Measurements from ENCODE around the gene PORCN. TPM values are rescaled to one million over a fixed set of nuclear protein-coding genes. Genes with fewer than 3 reads are reported as not detected.

The PORCN gene
- total and polyA plus RNA-seq, 4 experiments from 2014 or later: 10.6 to 15.4 (median 14.5) TPM

DNA sequence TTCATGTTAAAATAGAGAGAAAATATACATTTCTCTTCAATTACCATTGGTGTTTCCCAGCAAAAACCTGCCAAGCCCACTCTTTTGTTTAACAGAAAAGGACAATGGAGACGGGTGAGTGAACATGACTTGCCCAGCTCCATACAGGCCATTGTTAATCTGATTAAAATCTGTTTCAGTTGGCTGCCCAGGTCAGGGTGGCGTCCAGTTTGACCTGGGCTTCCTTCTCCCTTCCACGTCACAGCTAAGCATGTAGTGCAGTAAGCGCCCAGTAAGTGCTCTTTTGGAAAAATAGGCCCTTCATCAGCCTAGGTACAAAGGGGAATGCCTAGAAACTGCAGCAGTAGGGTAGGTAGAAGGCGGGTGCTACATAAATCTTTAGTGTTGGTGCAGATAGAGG lies 1.5 kb upstream of the PORCN start:
- H3K27ac ChIP-seq (ENCODE audit: low read depth, low read length): no peak overlapping the region
- no peaks in the 10 kb centered on the region for H3K36me3 ChIP-seq (ENCODE audit: insufficient read depth, low read length)
- no peak for DNase-seq
- Mint-ChIP-seq H3K4me1 (peaks cover 10 to 23% (median 12%) of the 10 kb centered on the region in 4 donors), H3K36me3 (peaks cover 0 to 8% of the 10 kb centered on the region in 2 donors), H3K27me3 (no peaks in the 10 kb centered on the region), H3K4me3 (peak overlapping the region in 6 of 8 donors; percentile 3 to 31 (median 12)), H3K27ac (peak overlapping the region in 1 of 7 donors; percentile 52), H3K9me3 (peaks cover 0 to 1% (median 0%) of the 10 kb centered on the region in 8 donors)
- no peaks in the 10 kb centered on the region for H3K27me3 ChIP-seq (ENCODE audit: insufficient read depth, low read length)
- no peaks in the 10 kb centered on the region for H3K9me3 ChIP-seq (ENCODE audit: control insufficient read depth in 1 of 2, low read length in 2 of 2)
- H3K4me3 ChIP-seq (ENCODE audit: low read length in 2 of 2): no peak overlapping the region
- ChIA-PET CTCF (ENCODE audit: partially characterized antibody) (no interaction called here), POLR2A (ENCODE audit: partially characterized antibody) (interaction anchor here (3.1 kb wide), 1 partner anchor 14 kb away, joined by 19 read pairs; the partner anchor contains the start of gene EBP)
- peaks cover 16% of the 10 kb centered on the region for H3K4me1 ChIP-seq (ENCODE audit: insufficient read depth, low read length)
- intact Hi-C loops (cut with micrococcal nuclease): no loop called here

DNA sequence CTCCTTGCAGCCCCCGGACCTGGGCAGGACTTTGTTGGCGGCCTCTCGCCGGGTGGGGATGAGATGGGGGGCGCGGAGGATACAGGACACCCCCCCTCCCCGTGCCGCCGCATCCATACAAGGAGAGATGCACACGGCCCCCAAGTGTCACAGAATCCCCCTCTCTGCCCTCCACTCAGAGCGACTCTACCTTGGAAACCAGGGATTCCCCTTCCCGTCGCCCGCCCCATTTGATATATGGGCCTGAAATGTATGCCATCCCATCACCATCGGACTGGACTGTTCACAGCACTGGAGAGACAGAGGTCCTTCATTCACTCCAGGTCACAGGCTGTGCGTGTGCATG lies 426 bp downstream of the PORCN start:
- H3K27ac ChIP-seq (ENCODE audit: low read depth, low read length): peak overlapping the region; percentile 78
- peaks cover 0 to 1% (median 0%) of the 10 kb centered on the region in 8 donors for H3K9me3 Mint-ChIP-seq
- H3K36me3 Mint-ChIP-seq: peaks cover 0 to 12% of the 10 kb centered on the region in 2 donors
- intact Hi-C loops (cut with micrococcal nuclease): no loop called here
- H3K36me3 ChIP-seq (ENCODE audit: insufficient read depth, low read length): no peaks in the 10 kb centered on the region
- no peaks in the 10 kb centered on the region for H3K9me3 ChIP-seq (ENCODE audit: control insufficient read depth in 1 of 2, low read length in 2 of 2)
- H3K4me3 ChIP-seq (ENCODE audit: low read length in 2 of 2): peak overlapping the region; percentile 36 to 64
- no peaks in the 10 kb centered on the region for H3K27me3 Mint-ChIP-seq
- CTCF ChIA-PET (ENCODE audit: partially characterized antibody): interaction anchor here (0.5 kb wide), 1 partner anchor 1364 kb away, joined by 3 read pairs; no protein-coding TSS in a partner anchor
- H3K4me1 Mint-ChIP-seq: peaks cover 10 to 23% (median 12%) of the 10 kb centered on the region in 4 donors
- DNase-seq: peak in 1 of 5 donors; percentile 56
- peak overlapping the region; percentile 82 to 91 (median 88) for H3K4me3 Mint-ChIP-seq
- POLR2A ChIA-PET (ENCODE audit: partially characterized antibody): interaction anchor here (0.7 to 3.1 kb wide), 5 partner anchors 12 to 65 kb away, joined by 3 to 19 read pairs (median 10); partner anchors contain the start of genes EBP, RBM3 and TBC1D25
- H3K27ac Mint-ChIP-seq: peak overlapping the region; percentile 61 to 96 (median 91)
- H3K4me1 ChIP-seq (ENCODE audit: insufficient read depth, low read length): peaks cover 16% of the 10 kb centered on the region
- H3K27me3 ChIP-seq (ENCODE audit: insufficient read depth, low read length): no peaks in the 10 kb centered on the region

DNA sequence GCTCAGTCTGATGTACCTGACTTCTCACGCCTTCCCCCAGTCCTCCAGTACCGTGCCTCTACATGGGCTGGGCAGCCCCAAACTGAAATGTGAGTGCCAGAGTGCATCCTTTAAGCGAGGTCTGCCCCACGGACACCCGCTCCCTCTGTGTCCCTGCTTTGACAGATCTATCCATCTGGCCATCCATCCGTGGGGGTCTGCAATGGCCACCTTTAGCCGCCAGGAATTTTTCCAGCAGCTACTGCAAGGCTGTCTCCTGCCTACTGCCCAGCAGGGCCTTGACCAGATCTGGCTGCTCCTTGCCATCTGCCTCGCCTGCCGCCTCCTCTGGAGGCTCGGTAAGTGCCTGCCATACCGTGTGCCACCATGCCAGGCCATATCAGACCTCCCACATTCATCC lies 827 bp downstream of the PORCN start:
- intact Hi-C loops (cut with micrococcal nuclease): no loop called here
- peaks cover 10 to 23% (median 12%) of the 10 kb centered on the region in 4 donors for H3K4me1 Mint-ChIP-seq
- Histone ChIP-seq H3K4me1 (ENCODE audit: insufficient read depth, low read length) (peaks cover 16% of the 10 kb centered on the region), H3K27me3 (ENCODE audit: insufficient read depth, low read length) (no peaks in the 10 kb centered on the region), H3K27ac (ENCODE audit: low read depth, low read length) (peak overlapping the region; percentile 78), H3K36me3 (ENCODE audit: insufficient read depth, low read length) (no peaks in the 10 kb centered on the region), H3K4me3 (ENCODE audit: low read length in 2 of 2) (peak overlapping the region in 1 of 2 donors; percentile 64), H3K9me3 (ENCODE audit: control insufficient read depth in 1 of 2, low read length in 2 of 2) (no peaks in the 10 kb centered on the region)
- DNase-seq: no peak
- H3K4me3 Mint-ChIP-seq: peak overlapping the region; percentile 82 to 91 (median 88)
- POLR2A ChIA-PET (ENCODE audit: partially characterized antibody): interaction anchor here (0.7 to 3.1 kb wide), 4 partner anchors 11 to 65 kb away, joined by 3 to 19 read pairs (median 6); partner anchors contain the start of genes EBP, RBM3 and TBC1D25
- peaks cover 0 to 13% of the 10 kb centered on the region in 2 donors for H3K36me3 Mint-ChIP-seq
- CTCF ChIA-PET (ENCODE audit: partially characterized antibody): interaction anchor here (0.5 kb wide), 1 partner anchor 1364 kb away, joined by 3 read pairs; no protein-coding TSS in a partner anchor
- peak overlapping the region; percentile 61 to 96 (median 91) for H3K27ac Mint-ChIP-seq
- peaks cover 0 to 1% (median 0%) of the 10 kb centered on the region in 8 donors for H3K9me3 Mint-ChIP-seq
- H3K27me3 Mint-ChIP-seq: no peaks in the 10 kb centered on the region

DNA sequence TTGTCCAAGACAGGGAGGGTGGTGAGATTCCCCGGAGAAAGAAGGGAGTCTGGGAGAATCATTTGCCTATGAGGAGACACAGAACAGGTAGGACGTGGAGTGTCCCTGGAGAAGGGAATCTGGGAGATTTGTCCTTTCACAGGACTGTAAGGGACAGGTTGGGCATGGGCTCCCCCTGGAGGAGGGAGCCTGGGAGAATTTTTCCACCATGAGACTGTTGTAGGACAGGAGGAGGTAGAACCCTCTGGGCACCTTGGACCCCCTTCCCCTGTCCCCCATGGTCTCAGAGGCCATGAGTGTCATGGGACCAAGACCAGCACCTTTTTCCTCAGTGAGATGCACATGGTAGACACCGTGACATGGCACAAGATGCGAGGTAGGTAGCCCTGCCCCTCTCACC lies 2.8 kb downstream of the PORCN start:
- Histone ChIP-seq H3K27me3 (ENCODE audit: insufficient read depth, low read length) (no peaks in the 10 kb centered on the region), H3K9me3 (ENCODE audit: control insufficient read depth in 1 of 2, low read length in 2 of 2) (no peaks in the 10 kb centered on the region), H3K4me1 (ENCODE audit: insufficient read depth, low read length) (peaks cover 16% of the 10 kb centered on the region), H3K4me3 (ENCODE audit: low read length in 2 of 2) (no peak overlapping the region), H3K36me3 (ENCODE audit: insufficient read depth, low read length) (no peaks in the 10 kb centered on the region), H3K27ac (ENCODE audit: low read depth, low read length) (no peak overlapping the region)
- Mint-ChIP-seq H3K4me3 (peak overlapping the region in 1 of 8 donors; percentile 20), H3K27me3 (no peaks in the 10 kb centered on the region), H3K27ac (peak overlapping the region in 2 of 7 donors; percentile 46 to 48), H3K4me1 (peaks cover 10 to 28% (median 12%) of the 10 kb centered on the region in 4 donors), H3K9me3 (peaks cover 0 to 1% (median 0%) of the 10 kb centered on the region in 8 donors), H3K36me3 (peaks cover 7 to 24% of the 10 kb centered on the region in 2 donors)
- DNase-seq: no peak
- ChIA-PET POLR2A (ENCODE audit: partially characterized antibody) (no interaction called here), CTCF (ENCODE audit: partially characterized antibody) (no interaction called here)
- intact Hi-C loops (cut with micrococcal nuclease): no loop called here

DNA sequence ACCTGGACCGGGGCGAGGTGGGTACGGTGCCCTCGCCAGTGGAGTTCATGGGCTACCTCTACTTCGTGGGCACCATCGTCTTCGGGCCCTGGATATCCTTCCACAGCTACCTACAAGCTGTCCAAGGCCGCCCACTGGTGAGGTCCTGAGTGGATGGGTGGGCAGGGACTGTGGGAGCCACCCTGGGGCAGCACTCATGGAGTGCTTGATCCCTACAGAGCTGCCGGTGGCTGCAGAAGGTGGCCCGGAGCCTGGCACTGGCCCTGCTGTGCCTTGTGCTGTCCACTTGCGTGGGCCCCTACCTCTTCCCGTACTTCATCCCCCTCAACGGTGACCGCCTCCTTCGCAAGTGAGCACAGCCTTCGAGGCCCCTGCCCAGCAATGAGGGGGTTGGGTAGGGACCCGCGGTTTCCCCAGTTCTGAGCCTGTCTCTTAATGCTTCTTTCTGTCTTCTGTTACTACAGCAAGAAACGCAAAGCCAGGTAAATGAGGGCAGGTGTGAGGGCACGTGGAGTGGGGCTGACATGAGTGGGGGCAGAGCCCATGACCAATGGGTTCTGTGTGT lies 3.7 kb downstream of the PORCN start:
- no peak overlapping the region for H3K27ac ChIP-seq (ENCODE audit: low read depth, low read length)
- ChIA-PET POLR2A (ENCODE audit: partially characterized antibody) (interaction anchor here (1.4 kb wide), 1 partner anchor 62 kb away, joined by 4 read pairs; the partner anchor contains the start of gene RBM3), CTCF (ENCODE audit: partially characterized antibody) (no interaction called here)
- intact Hi-C loops (cut with micrococcal nuclease): no loop called here
- H3K36me3 ChIP-seq (ENCODE audit: insufficient read depth, low read length): no peaks in the 10 kb centered on the region
- Mint-ChIP-seq H3K36me3 (peaks cover 7 to 29% of the 10 kb centered on the region in 2 donors), H3K4me1 (peaks cover 11 to 28% (median 18%) of the 10 kb centered on the region in 4 donors), H3K27ac (no peak overlapping the region), H3K27me3 (no peaks in the 10 kb centered on the region), H3K4me3 (no peak overlapping the region), H3K9me3 (peaks cover 0 to 4% (median 0%) of the 10 kb centered on the region in 8 donors)
- DNase-seq: no peak
- no peaks in the 10 kb centered on the region for H3K9me3 ChIP-seq (ENCODE audit: control insufficient read depth in 1 of 2, low read length in 2 of 2)
- H3K27me3 ChIP-seq (ENCODE audit: insufficient read depth, low read length): no peaks in the 10 kb centered on the region
- peaks cover 21% of the 10 kb centered on the region for H3K4me1 ChIP-seq (ENCODE audit: insufficient read depth, low read length)
- no peak overlapping the region for H3K4me3 ChIP-seq (ENCODE audit: low read length in 2 of 2)

DNA sequence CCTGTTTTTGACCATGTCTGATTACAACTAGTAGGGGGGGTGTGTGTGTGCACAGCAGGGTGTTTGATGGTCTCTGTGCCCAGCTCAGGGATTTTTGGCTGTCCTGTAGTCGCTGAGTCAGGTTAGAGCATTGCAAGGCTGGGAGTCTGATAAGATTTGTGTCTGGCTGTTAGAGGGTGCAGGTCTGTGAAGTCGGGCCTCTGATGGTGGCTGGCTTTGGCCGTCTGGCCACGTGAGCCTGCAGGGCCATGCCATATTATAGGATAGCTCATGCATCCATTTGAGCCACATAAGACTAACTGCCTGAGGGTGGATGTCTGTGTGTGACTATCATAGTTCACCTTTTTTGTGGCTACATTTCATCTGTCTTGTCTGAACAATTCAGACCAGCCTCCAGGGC lies 4.9 kb downstream of the PORCN start:
- intact Hi-C loops (cut with micrococcal nuclease): no loop called here
- Histone ChIP-seq H3K36me3 (ENCODE audit: insufficient read depth, low read length) (no peaks in the 10 kb centered on the region), H3K4me3 (ENCODE audit: low read length in 2 of 2) (no peak overlapping the region), H3K27me3 (ENCODE audit: insufficient read depth, low read length) (no peaks in the 10 kb centered on the region), H3K9me3 (ENCODE audit: control insufficient read depth in 1 of 2, low read length in 2 of 2) (no peaks in the 10 kb centered on the region), H3K4me1 (ENCODE audit: insufficient read depth, low read length) (peaks cover 21% of the 10 kb centered on the region), H3K27ac (ENCODE audit: low read depth, low read length) (no peak overlapping the region)
- H3K4me3 Mint-ChIP-seq: no peak overlapping the region
- DNase-seq: no peak
- H3K9me3 Mint-ChIP-seq: peaks cover 0 to 4% (median 0%) of the 10 kb centered on the region in 8 donors
- POLR2A ChIA-PET (ENCODE audit: partially characterized antibody): interaction anchor here (1.4 kb wide), 1 partner anchor 60 kb away, joined by 4 read pairs; the partner anchor contains the start of gene RBM3
- H3K4me1 Mint-ChIP-seq: peaks cover 10 to 28% (median 16%) of the 10 kb centered on the region in 4 donors
- H3K36me3 Mint-ChIP-seq: peaks cover 7 to 29% of the 10 kb centered on the region in 2 donors
- no peak overlapping the region for H3K27ac Mint-ChIP-seq
- CTCF ChIA-PET (ENCODE audit: partially characterized antibody): interaction anchor here (0.6 kb wide), 1 partner anchor 24 kb away, joined by 3 read pairs; no protein-coding TSS in a partner anchor
- no peaks in the 10 kb centered on the region for H3K27me3 Mint-ChIP-seq

DNA sequence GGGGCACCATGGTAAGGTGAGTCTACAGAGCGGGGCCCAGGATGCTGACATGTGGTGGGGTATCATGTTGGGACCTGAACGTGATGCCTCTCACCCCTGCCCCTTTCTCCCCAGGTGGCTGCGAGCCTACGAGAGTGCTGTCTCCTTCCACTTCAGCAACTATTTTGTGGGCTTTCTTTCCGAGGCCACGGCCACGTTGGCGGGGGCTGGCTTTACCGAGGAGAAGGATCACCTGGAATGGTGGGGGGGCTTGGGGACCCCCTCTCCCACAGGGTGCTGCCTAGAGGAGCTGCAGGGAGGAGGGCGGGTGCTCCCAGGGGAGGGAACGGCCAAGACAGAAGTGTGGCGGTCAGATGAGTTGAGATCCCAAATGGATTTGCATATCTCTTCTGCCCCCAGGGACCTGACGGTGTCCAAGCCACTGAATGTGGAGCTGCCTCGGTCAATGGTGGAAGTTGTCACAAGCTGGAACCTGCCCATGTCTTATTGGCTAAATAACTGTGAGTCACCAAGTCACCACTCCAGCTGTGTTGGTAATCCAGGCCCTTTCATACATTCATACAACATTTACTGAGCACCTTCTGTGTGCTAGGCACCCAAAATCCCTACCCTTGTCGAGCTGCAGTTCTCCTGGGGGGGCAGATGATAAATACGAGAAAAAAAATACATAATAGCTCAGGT lies 5.5 kb downstream of the PORCN start:
- Mint-ChIP-seq H3K9me3 (peaks cover 0 to 4% (median 0%) of the 10 kb centered on the region in 8 donors), H3K4me3 (no peak overlapping the region), H3K36me3 (peaks cover 7 to 28% of the 10 kb centered on the region in 2 donors), H3K27ac (no peak overlapping the region), H3K27me3 (no peaks in the 10 kb centered on the region), H3K4me1 (peaks cover 11 to 28% (median 18%) of the 10 kb centered on the region in 4 donors)
- no peak for DNase-seq
- POLR2A ChIA-PET (ENCODE audit: partially characterized antibody): no interaction called here
- intact Hi-C loops (cut with micrococcal nuclease): no loop called here
- Histone ChIP-seq H3K4me3 (ENCODE audit: low read length in 2 of 2) (no peak overlapping the region), H3K9me3 (ENCODE audit: control insufficient read depth in 1 of 2, low read length in 2 of 2) (no peaks in the 10 kb centered on the region), H3K36me3 (ENCODE audit: insufficient read depth, low read length) (no peaks in the 10 kb centered on the region), H3K27me3 (ENCODE audit: insufficient read depth, low read length) (no peaks in the 10 kb centered on the region), H3K27ac (ENCODE audit: low read depth, low read length) (no peak overlapping the region), H3K4me1 (ENCODE audit: insufficient read depth, low read length) (peaks cover 20% of the 10 kb centered on the region)
- CTCF ChIA-PET (ENCODE audit: partially characterized antibody): interaction anchor here (0.9 kb wide), 1 partner anchor 24 kb away, joined by 3 read pairs; no protein-coding TSS in a partner anchor
